ENCODE data around the gene APH1B.

Gene APH1B

GRCh38 chr15:63352808-63353207 is 75.4 kb downstream of the APH1B start:
- DNase-seq (ENCODE audit: low read depth in 3 of 3): no peak

- no peak for DNase-seq (ENCODE audit: low read depth in 3 of 3)
These were observed 75.9 kb downstream of the APH1B start for GRCh38 chr15:63353261-63353660.

- no peak for DNase-seq (ENCODE audit: low read depth in 3 of 3)
These were observed 76.5 kb downstream of the APH1B start for GRCh38 chr15:63353887-63354286.

- DNase-seq (ENCODE audit: low read depth in 3 of 3): no peak
These were observed 77.6 kb downstream of the APH1B start for GRCh38 chr15:63354821-63355650.

- no peak for DNase-seq (ENCODE audit: low read depth in 3 of 3)
These were observed 79.7 kb downstream of the APH1B start for GRCh38 chr15:63357061-63357460.

- no peak for DNase-seq (ENCODE audit: low read depth in 3 of 3)
These were observed 80.3 kb downstream of the APH1B start for GRCh38 chr15:63357731-63358130.

GRCh38 chr15:63358241-63359029 is 81.0 kb downstream of the APH1B start:
- DNase-seq (ENCODE audit: low read depth in 3 of 3): no peak

Data from stimulated activated CD4-positive, alpha-beta T cell treated with anti-CD3 and anti-CD28 coated beads, TNF-alpha, amount 100 ng/mL, for 4 hours (primary cell).